Right atrium auricular region (tissue), 2 donors: ENCODE results near the gene CCT7. TPM values are rescaled to one million over a fixed set of nuclear protein-coding genes. Genes with fewer than 3 reads are reported as not detected.

Experiments
- total RNA-seq, 2 donors: library from RNA; depleted of rRNA; stranded (reverse); fragments of >200 nt; gene quantifications; one replicate each; pipeline ENCODE4 v1.1.0, GENCODE V29; 2016

The CCT7 gene
- total RNA-seq, 2 donors from 2014 or later, result 154 to 191 TPM

Other genes with a start within 250 kb of the CCT7 start
- 1 to 10 TPM; 4.5 to 5.8 TPM for gene SFXN5, start 162.6 kb upstream of the CCT7 start, total RNA-seq
- gene RAB11FIP5, start 121.4 kb upstream of the CCT7 start, total RNA-seq, result 10 to 100 TPM; 28.6 to 34.1 TPM
- not detected for gene NOTO, start 31.7 kb upstream of the CCT7 start, total RNA-seq
- 10 to 100 TPM; 11.4 to 12.5 TPM for gene SMYD5, start 20.1 kb upstream of the CCT7 start, total RNA-seq
- gene PRADC1, start 1.1 kb upstream of the CCT7 start, total RNA-seq, result 100 to 1,000 TPM in 1 of 2 donors, 10 to 100 TPM in 1; 49.5 to 124 TPM
- gene FBXO41, start 50.2 kb downstream of the CCT7 start, total RNA-seq, result 1 to 10 TPM; 1.7 to 1.8 TPM
- under 1 TPM in 1 of 2 donors, not detected in 1; 0.16 TPM for gene EGR4, start 59.2 kb downstream of the CCT7 start, total RNA-seq
- gene ALMS1, start 151.5 kb downstream of the CCT7 start, total RNA-seq, result 10 to 100 TPM in 1 of 2 donors, 1 to 10 TPM in 1; 8.7 to 14.9 TPM